Lower leg skin (tissue), 3 donors: ENCODE measurements around the gene SEMA4A.

Experiments used
- CTCF ChIP-seq, 3 donors: fragments of 450-650 bp; IDR thresholded peaks; one replicate each; pipeline ENCODE4 v1.5.1; 2016; ENCODE audit warnings: antibody characterized with exemption in 3 of 3, mild to moderate bottlenecking in 3 of 3, moderate library complexity in 2 of 3
- POLR2A ChIP-seq, 2 donors: fragments of 450-650 bp; IDR thresholded peaks; one replicate each; pipeline ENCODE4 v1.6.1; 2016 to 2017; ENCODE audit warnings: antibody characterized with exemption in 2 of 2, mild to moderate bottlenecking in 1 of 2, moderate library complexity in 1 of 2

- TF ChIP-seq CTCF (IDR thresholded peaks at IDR 0.05): no peak
- TF ChIP-seq POLR2A (IDR thresholded peaks at IDR 0.05): no peak
Measured at GRCh38 chr1:156136970-156137483, 16.4 kb upstream of the SEMA4A start.
